ENCODE data around the gene PKLR. TPM values are rescaled to one million over a fixed set of nuclear protein-coding genes. Genes with fewer than 3 reads are reported as not detected.

The PKLR gene
- total RNA-seq, 1 donor from 2014 or later, result 0.54 TPM

DNA sequence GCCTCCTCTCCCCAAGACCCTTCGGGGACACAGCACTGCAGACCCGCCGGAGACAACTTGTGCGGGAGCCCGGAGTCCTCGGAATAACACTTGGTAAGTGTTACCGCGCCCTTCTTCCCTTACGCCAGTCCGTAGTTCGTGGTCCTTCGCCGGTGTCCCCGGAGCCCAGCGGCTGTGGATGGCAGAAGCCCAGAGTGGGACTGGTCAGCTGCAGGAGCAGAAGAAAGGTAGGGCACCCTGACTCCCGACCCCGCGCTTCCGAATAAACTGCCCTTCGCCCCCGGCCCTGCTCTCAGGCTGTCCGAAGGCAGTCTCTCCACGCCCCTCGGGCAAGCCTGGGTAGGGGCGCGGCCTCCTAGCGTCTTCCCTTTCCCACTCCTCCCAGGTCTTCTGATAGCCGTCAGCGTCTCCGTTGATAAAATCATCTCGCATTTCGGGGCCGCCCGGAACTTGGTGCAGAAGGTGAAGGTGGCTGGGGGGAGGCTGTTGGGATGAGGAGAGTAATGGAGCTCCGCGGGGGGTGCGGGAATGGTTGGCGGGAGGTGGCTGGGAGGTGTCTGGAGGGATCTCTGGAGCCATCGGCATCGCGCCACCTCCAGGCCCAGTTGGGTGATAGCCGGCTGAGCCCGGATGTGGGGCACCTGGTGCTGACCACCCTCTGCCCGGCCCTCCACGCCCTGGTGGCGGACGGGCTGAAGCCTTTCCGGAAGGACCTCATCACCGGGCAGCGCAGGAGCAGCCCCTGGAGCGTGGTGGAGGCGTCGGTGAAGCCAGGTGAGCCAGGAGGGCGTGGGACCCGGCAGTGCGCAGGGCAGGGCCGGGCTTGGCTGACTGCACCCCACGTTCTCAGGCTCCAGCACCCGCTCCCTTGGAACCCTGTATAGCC, 23.7 kb upstream of the PKLR start:
- Histone ChIP-seq H3K27ac (no peak overlapping the region), H3F3A (ENCODE audit: low read depth) (peaks cover 49% of the 10 kb centered on the region), H3K9me3 (ENCODE audit: low read depth) (no peaks in the 10 kb centered on the region), H3K36me3 (no peaks in the 10 kb centered on the region), H2AFZ (replicated peaks) (peak overlapping the region; percentile 91), H3K79me2 (ENCODE audit: low read depth) (peaks cover 24% of the 10 kb centered on the region), H3K4me1 (peaks cover 19% of the 10 kb centered on the region), H3K4me2 (peak overlapping the region; percentile 87), H4K20me1 (ENCODE audit: low read depth) (peaks cover 34% of the 10 kb centered on the region), H3K27me3 (no peaks in the 10 kb centered on the region), H3K9ac (peak overlapping the region; percentile 15), H3K4me3 (peak overlapping the region; percentile 82)
- Mint-ChIP-seq H3K36me3 (peaks cover 10% of the 10 kb centered on the region), H3K27me3 (ENCODE audit: insufficient read depth, low read depth) (peaks cover 3% of the 10 kb centered on the region), H3K9me3 (no peaks in the 10 kb centered on the region), H3K4me1 (peaks cover 33% of the 10 kb centered on the region), H3K27ac (no peak overlapping the region), H3K4me3 (peak overlapping the region; percentile 91)
- no peak for TF ChIP-seq EZH2phosphoT487 (IDR thresholded peaks at IDR 0.05)
- TF ChIP-seq, protein P1, sequence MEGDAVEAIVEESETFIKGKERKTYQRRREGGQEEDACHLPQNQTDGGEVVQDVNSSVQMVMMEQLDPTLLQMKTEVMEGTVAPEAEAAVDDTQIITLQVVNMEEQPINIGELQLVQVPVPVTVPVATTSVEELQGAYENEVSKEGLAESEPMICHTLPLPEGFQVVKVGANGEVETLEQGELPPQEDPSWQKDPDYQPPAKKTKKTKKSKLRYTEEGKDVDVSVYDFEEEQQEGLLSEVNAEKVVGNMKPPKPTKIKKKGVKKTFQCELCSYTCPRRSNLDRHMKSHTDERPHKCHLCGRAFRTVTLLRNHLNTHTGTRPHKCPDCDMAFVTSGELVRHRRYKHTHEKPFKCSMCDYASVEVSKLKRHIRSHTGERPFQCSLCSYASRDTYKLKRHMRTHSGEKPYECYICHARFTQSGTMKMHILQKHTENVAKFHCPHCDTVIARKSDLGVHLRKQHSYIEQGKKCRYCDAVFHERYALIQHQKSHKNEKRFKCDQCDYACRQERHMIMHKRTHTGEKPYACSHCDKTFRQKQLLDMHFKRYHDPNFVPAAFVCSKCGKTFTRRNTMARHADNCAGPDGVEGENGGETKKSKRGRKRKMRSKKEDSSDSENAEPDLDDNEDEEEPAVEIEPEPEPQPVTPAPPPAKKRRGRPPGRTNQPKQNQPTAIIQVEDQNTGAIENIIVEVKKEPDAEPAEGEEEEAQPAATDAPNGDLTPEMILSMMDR (IDR thresholded peaks at IDR 0.05), result peak; percentile 65
- DNase-seq (ENCODE audit: low spot score), result peak; percentile 88

- H3K9ac ChIP-seq, result peak overlapping the region; percentile 15
- Mint-ChIP-seq H3K4me1 (peaks cover 35% of the 10 kb centered on the region), H3K9me3 (no peaks in the 10 kb centered on the region), H3K27me3 (ENCODE audit: insufficient read depth, low read depth) (peaks cover 7% of the 10 kb centered on the region), H3K27ac (no peak overlapping the region), H3K4me3 (peak overlapping the region; percentile 91), H3K36me3 (peaks cover 11% of the 10 kb centered on the region)
- H3K9me3 ChIP-seq (ENCODE audit: low read depth), result no peaks in the 10 kb centered on the region
- H3K4me1 ChIP-seq, result peaks cover 19% of the 10 kb centered on the region
- peak overlapping the region; percentile 88 for H3K27ac ChIP-seq
- DNase-seq (ENCODE audit: low spot score), result peak; percentile 96
- H4K20me1 ChIP-seq (ENCODE audit: low read depth), result peaks cover 39% of the 10 kb centered on the region
- H3K4me3 ChIP-seq, result peak overlapping the region; percentile 82
- peak overlapping the region; percentile 87 for H3K4me2 ChIP-seq
- peaks cover 24% of the 10 kb centered on the region for H3K79me2 ChIP-seq (ENCODE audit: low read depth)
- TF ChIP-seq EZH2 (IDR thresholded peaks at IDR 0.05) (no peak), EZH2phosphoT487 (IDR thresholded peaks at IDR 0.05) (no peak)
- no peaks in the 10 kb centered on the region for H3K27me3 ChIP-seq
- H3K36me3 ChIP-seq, result no peaks in the 10 kb centered on the region
- peaks cover 57% of the 10 kb centered on the region for H3F3A ChIP-seq (ENCODE audit: low read depth)
- peak overlapping the region; percentile 91 for H2AFZ ChIP-seq (replicated peaks)
Observed at GRCh38 chr1:155324037-155324716, 22.9 kb upstream of the PKLR start.

GRCh38 chr1:155323729-155324036, 22.4 kb upstream of the PKLR start:
- Histone ChIP-seq H3K9me3 (ENCODE audit: low read depth) (no peaks in the 10 kb centered on the region), H3F3A (ENCODE audit: low read depth) (peaks cover 62% of the 10 kb centered on the region), H3K36me3 (no peaks in the 10 kb centered on the region), H2AFZ (replicated peaks) (peak overlapping the region; percentile 91), H3K79me2 (ENCODE audit: low read depth) (peaks cover 24% of the 10 kb centered on the region), H3K27ac (peak overlapping the region; percentile 88), H3K9ac (no peak overlapping the region), H3K4me3 (peak overlapping the region; percentile 82), H3K4me2 (peak overlapping the region; percentile 87), H4K20me1 (ENCODE audit: low read depth) (peaks cover 43% of the 10 kb centered on the region), H3K4me1 (peaks cover 19% of the 10 kb centered on the region), H3K27me3 (no peaks in the 10 kb centered on the region)
- Mint-ChIP-seq H3K27me3 (ENCODE audit: insufficient read depth, low read depth) (peaks cover 7% of the 10 kb centered on the region), H3K36me3 (peaks cover 16% of the 10 kb centered on the region), H3K27ac (no peak overlapping the region), H3K4me3 (peak overlapping the region; percentile 91), H3K9me3 (no peaks in the 10 kb centered on the region), H3K4me1 (peaks cover 39% of the 10 kb centered on the region)
- TF ChIP-seq, protein P1 (IDR thresholded peaks at IDR 0.05), result no peak
- no peak for TF ChIP-seq EZH2 (IDR thresholded peaks at IDR 0.05)
- peak; percentile 94 for DNase-seq (ENCODE audit: low spot score)

Data from neural progenitor cell (in vitro differentiated cells).